BE2C (cell line): ENCODE data around the gene ARSD.
"Not testable (repeated sequence)": the region's sequence is repeated elsewhere in the genome, so short reads cannot be mapped to it uniquely, and the experiment has no call there.

Experiments
- DNase-seq: peaks from one replicate; pipeline ENCODE4 v3.0.0-alpha.2; 2020
- H3K27me3 ChIP-seq: fragments of 250-450 bp; sonication (Bioruptor Pico); 2 replicates; pipeline ENCODE4 v1.5.1; 2020; ENCODE audit warnings: mild to moderate bottlenecking
- H3K36me3 ChIP-seq: fragments of 250-450 bp; sonication (Bioruptor Pico); 2 replicates; pipeline ENCODE4 v1.5.1; 2020; ENCODE audit warnings: mild to moderate bottlenecking
- H3K4me1 ChIP-seq: fragments of 250-450 bp; sonication (Bioruptor Pico); 2 replicates; pipeline ENCODE4 v1.5.1; 2020
- H3K4me3 ChIP-seq: 2 replicates; pipeline ENCODE4 v1.5.1; 2011; ENCODE audit warnings: low read depth, low read length
- H3K9me3 ChIP-seq: fragments of 250-450 bp; sonication (Bioruptor Pico); 2 replicates; pipeline ENCODE4 v1.5.1; 2020
- TF ChIP-seq, protein P1 (sequence below): IDR thresholded peaks from 2 replicates; pipeline ENCODE4 v1.5.1; 2012; ENCODE audit warnings: mild to moderate bottlenecking, low read depth, low read length

The ARSD gene

DNA sequence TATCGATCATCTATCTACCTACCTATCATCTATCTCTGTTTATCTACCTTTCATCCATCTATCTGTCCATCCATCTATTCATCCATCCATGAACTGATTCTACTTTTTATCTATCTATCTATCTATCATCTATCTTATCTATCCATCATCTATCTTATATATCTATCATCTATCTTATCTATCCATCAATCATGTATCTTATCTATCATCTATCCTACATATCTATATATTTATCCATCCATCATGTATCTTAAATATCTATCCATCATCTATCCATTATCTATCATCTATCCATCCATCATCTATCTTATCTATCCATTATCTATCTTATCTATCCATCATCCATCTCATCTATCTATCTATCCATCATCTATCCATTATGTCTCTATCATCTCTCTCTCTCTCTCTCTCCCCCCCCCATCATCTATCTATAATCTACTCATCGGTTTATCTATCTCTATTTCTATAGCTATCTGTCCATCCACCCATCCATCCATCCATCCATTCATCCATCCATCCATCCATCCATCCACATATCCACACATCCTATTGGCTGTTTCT, 20.9 kb downstream of the ARSD start:
- Histone ChIP-seq H3K36me3 (no peaks in the 10 kb centered on the region), H3K4me1 (no peaks in the 10 kb centered on the region), H3K9me3 (no peaks in the 10 kb centered on the region), H3K27me3 (no peaks in the 10 kb centered on the region), H3K4me3 (no peak overlapping the region)
- TF ChIP-seq, protein P1, sequence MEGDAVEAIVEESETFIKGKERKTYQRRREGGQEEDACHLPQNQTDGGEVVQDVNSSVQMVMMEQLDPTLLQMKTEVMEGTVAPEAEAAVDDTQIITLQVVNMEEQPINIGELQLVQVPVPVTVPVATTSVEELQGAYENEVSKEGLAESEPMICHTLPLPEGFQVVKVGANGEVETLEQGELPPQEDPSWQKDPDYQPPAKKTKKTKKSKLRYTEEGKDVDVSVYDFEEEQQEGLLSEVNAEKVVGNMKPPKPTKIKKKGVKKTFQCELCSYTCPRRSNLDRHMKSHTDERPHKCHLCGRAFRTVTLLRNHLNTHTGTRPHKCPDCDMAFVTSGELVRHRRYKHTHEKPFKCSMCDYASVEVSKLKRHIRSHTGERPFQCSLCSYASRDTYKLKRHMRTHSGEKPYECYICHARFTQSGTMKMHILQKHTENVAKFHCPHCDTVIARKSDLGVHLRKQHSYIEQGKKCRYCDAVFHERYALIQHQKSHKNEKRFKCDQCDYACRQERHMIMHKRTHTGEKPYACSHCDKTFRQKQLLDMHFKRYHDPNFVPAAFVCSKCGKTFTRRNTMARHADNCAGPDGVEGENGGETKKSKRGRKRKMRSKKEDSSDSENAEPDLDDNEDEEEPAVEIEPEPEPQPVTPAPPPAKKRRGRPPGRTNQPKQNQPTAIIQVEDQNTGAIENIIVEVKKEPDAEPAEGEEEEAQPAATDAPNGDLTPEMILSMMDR = no peak
- DNase-seq = no peak

DNA sequence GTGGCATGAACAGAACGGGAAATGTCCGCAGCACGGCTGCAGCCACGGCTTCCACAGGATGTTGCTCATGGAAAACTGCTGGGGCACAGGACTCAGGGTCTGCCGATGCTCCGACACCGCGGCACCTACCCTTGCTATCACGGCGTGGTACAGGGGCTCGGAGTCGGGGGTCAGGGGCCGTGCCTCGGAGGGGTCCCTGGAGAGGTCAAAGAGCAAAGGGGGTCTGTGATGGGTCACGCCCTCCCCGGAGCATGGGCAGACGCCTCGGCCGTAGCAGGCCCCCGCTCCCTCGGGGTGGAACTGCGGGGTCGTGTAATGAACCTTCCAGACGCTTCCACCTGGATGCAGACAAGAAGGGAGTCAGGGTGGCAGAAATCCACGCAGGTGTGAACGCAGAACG, 21.8 kb downstream of the ARSD start:
- Histone ChIP-seq H3K9me3 (no peaks in the 10 kb centered on the region), H3K4me1 (no peaks in the 10 kb centered on the region), H3K4me3 (no peak overlapping the region), H3K27me3 (no peaks in the 10 kb centered on the region), H3K36me3 (no peaks in the 10 kb centered on the region)
- TF ChIP-seq, protein P1 = no peak
- no peak for DNase-seq

DNA sequence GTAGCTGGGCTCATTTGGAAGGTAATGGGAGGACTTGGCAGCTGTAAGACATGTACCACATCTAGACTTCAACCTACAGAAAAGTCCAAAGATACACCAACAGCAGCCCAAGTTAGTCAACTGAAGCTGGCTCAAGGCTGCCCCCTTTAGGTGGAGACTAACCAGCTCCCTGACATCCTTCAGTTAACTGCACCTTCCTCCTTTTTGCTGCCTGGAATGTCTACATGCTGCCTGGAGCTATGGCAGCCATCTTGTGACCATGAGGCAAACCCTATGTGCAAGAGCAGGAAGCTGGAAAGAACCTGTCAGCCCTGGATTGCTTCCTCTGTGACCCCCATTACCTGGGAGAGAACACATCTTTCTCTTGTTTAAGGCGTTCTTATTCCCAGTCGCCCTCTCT, 25.8 kb downstream of the ARSD start:
- TF ChIP-seq, protein P1 = no peak
- Histone ChIP-seq H3K9me3 (no peaks in the 10 kb centered on the region), H3K27me3 (no peaks in the 10 kb centered on the region), H3K4me3 (no peak overlapping the region), H3K36me3 (no peaks in the 10 kb centered on the region), H3K4me1 (no peaks in the 10 kb centered on the region)
- DNase-seq = no peak

DNA sequence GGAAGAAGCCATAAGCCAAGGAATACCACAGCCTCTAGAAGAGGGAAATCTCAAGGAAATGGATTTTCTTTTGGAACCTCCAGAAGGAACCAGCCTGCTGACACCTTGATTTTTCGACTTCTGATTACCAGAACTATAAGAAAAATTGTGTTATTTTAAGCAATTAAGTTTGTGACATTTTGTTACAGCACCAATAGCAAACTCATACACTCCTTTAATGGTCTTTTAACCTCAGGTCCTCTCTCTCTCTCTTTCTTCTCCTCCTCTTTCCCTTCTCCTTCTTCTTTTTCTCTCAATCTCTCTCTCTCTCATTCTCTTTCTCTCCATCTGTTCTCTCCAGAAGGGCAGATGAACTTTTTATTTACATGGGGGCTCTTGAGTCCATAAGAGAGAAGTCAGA, 26.3 kb downstream of the ARSD start:
- no peak overlapping the region for H3K4me3 ChIP-seq
- TF ChIP-seq, protein P1 = no peak
- H3K9me3 ChIP-seq = no peaks in the 10 kb centered on the region
- no peaks in the 10 kb centered on the region for H3K27me3 ChIP-seq
- no peaks in the 10 kb centered on the region for H3K36me3 ChIP-seq
- no peaks in the 10 kb centered on the region for H3K4me1 ChIP-seq
- DNase-seq = no peak

DNA sequence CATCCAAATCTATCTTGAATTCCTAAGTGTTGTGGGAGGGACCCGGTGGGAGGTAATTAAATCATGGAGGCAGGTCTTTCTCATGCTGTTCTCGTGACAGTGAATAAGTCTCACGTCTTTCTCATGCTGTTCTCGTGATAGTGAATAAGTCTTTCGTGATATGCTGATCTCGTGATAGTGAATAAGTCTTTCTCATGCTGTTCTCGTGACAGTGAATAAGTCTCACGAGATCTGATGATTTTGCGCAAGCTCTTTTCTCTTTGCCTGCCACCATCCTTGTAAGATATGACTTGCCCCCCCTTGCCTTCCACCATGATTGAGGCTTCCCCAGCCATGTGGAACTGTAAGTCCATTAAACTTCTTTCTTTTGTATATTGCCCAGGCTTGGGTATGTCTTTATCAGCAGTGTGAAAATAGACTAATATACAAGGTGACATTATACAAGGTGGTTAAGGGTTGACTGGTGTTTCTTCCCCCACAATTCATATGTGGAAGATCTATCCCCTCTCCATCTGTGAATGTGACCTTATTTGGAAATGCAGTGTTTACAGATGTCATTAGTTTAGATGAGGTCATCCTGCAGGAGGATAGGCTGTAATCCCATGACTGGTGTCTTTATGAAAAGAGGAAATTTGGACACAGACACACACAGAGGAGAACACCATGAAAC, 27.6 kb downstream of the ARSD start:
- Histone ChIP-seq H3K27me3 (no peaks in the 10 kb centered on the region), H3K4me3 (no peak overlapping the region), H3K9me3 (no peaks in the 10 kb centered on the region), H3K4me1 (no peaks in the 10 kb centered on the region), H3K36me3 (no peaks in the 10 kb centered on the region)
- DNase-seq = no peak
- TF ChIP-seq, protein P1 = no peak

DNA sequence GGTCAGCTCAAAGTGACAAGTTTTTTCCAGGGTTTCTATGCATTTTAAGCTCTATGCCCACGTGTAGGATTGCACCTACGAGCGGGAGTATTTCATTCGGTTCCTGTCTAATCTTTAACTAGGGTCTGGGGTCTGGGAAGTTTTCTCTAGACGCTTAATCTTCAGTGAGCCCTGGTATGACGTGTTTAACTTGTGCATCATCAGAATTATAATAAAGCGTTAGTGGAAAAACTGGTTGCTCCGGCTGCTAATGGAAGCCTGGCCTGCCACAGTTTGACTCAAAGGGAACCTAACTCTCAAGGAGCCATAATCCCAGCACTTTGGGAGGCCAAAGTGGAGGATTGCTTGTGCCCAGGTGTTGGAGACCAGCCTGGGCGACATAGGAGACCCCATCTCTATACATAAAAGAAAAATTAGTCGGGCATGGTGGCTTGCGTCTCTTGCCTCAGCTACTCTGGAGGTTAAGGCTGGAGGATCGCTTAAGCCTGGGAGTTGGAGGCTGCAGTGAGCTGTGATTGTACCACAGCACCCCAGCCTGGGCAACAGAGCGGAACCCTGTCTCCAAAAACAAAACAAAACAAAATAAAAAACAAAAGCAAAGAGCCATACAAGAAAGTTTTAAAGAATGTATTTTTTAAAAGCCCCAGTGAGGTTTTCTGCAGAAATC, 30.2 kb downstream of the ARSD start:
- H3K4me3 ChIP-seq = no peak overlapping the region; the same call in 1 of the 2 replicates
- no peaks in the 10 kb centered on the region for H3K9me3 ChIP-seq
- TF ChIP-seq, protein P1 = no peak
- no peaks in the 10 kb centered on the region for H3K36me3 ChIP-seq
- H3K4me1 ChIP-seq = no peaks in the 10 kb centered on the region
- H3K27me3 ChIP-seq = no peaks in the 10 kb centered on the region
- DNase-seq = no peak

DNA sequence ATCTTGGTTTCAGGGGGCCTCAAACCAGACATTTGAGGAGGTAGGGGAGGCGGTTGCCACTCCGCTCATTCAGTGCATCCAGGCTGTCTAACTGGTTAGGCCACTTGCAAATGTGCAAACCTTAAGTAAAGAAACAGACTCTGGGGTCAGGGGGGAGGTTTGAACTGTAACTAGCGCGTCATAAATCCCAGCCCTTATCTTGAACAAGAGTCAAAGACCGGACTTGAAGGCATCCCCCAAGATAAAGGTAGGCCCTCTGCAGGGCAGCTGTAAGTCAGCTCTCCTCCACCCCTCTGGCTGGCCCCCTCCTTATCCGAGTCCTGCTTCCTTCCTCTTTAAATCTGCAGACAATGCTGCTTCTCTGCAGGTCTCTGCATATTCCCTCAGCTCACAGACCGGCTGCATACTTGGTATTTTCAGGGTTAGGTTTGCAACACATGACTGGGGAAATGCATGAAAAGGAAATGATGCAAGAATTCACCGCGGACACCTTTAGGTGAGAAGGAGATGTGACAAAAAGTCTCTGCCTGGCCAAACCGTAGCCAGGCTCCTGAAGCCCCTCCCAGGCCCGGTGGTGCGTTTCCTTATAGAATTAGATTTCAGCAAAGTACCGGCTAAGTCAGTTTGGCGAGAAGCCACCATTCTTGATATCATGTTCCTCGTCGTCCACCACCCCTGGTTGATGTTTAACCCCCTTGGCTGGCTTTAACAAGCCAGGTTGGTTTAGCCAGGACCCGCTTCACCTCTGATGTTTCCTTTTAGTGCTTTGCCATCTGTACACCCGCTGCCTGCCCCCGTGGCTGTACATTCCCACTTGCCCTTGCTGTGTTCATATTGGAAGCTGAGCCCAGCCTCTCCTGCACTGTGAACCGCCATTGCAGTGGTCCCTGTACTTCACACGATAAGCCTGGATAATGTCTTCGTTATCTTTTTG, 31.2 kb downstream of the ARSD start:
- not testable (repeated sequence) for H3K27me3 ChIP-seq, H3K4me1 ChIP-seq, H3K9me3 ChIP-seq, H3K36me3 ChIP-seq
- peak overlapping the region; percentile 4 for H3K4me3 ChIP-seq
- DNase-seq = peak; percentile 7
